LoVo (cell line): ENCODE results near the gene SURF4.

Experiments
- DNase-seq: peaks from one replicate; pipeline ENCODE4 v3.0.0-alpha.2; 2016; ENCODE audit warnings: low spot score

The SURF4 gene

DNA sequence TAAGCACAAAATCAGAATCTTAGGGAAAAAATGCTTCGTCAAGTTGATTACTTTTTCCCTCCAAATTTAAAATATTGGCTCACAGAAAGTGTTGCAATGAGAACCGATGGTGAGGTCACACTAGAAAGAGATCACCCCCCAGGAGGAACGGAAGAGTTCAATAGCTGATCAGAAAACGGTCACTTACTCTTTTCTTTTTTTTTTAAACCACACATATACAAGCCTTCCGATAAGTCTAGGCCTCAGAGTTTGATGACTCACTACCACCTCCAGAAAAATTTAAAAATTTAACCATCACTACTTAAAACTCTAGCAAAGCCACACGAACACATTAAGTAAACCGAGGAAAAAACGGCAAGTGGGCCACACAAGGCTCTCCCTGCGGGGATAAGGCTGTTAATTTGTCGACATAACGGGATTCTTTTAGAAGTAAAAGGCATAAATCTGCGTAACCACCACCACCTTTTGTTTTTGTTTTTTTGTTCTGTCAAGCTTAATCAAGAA is 1.2 kb downstream of the SURF4 start:
- DNase-seq: no peak

- no peak for DNase-seq
These were observed 3.7 kb downstream of the SURF4 start for GRCh38 chr9:133372144-133372543.

- no peak for DNase-seq
These were observed 4.6 kb downstream of the SURF4 start for GRCh38 chr9:133371261-133371711.

- DNase-seq: no peak
These were observed 5.2 kb downstream of the SURF4 start for GRCh38 chr9:133370685-133371084.

DNA sequence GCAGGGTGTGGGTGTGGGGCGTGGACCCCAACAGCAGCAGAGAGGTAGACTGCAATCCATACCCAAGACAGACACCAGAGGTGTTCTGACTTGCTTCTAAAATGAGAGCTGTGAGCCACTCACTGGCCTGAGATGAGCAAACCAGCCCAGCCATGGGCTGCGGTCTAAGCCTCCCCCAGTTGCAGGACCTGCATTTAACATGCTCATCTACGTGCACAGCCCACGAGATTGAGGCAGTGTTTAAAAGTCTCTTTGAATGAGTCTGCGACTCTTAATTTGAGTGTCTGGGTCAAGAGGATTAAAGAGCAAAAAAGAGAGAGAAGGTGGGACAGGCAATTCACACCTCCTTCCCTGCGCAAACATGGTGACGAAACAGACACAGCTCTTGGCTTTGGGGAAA is 5.9 kb downstream of the SURF4 start:
- no peak for DNase-seq

- DNase-seq: no peak
These were observed 6.4 kb downstream of the SURF4 start for GRCh38 chr9:133369422-133369821.

GRCh38 chr9:133368249-133368881 is 7.5 kb downstream of the SURF4 start:
- no peak for DNase-seq

DNA sequence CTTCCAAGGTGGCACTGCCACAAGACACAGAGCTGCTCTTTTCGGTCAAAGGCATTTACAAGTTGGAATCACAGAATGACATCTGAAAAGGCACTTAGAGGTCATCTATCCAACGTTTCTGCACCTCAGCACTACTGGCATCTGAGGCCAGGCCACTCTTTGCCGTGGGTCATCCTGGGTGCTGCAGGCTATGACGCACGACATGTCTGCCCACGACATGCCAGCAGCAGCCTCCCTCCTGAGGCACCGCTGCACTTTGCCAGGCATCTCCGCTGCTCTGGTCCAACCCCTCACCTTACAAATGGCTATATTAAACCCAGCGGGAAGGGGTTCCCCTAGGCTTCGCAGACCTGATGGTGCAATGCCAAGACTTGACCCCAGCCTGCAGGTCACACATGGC is 8.1 kb downstream of the SURF4 start:
- no peak for DNase-seq

DNA sequence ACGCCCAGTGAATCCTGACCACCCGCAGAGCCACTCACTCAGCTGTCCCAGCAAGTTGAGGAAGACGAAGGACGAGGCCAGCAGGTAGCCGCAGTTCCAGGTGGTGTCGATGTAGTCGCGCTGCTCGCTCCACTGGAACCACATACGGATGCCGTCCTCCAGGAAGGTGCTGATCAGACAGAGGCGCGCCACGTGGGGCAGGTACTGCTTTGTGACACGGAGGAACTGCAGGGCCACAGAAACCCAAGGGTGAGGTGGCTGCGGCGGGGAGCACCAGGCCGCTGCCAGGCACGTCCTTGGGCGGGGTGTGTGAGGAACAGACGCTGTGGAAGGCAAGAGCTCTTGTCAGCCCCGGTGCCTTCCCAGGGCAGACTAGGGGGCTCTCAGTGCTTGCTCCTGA is 8.6 kb downstream of the SURF4 start:
- no peak for DNase-seq

DNA sequence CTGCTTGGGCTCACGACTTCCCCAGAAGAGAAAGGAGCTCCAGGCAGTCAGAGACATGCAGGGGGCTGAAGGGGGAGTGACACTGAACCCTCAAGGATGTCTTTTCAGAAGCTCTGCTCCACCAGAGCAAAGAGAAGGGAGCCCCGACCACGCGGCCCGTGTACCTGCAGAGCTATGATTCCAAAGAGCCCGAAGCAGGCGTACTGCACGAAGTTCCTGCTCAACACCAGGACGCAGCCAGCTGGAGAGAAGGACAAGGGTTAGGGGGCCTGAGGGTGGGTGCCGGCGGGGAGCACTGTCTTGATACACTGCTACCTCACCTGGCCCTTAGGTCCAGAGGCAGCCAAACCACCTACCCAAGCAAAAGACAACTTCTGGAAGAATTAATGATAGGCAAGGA is 9.4 kb downstream of the SURF4 start:
- no peak for DNase-seq

- no peak for DNase-seq
These were observed 13.4 kb downstream of the SURF4 start for GRCh38 chr9:133362359-133363044.

DNA sequence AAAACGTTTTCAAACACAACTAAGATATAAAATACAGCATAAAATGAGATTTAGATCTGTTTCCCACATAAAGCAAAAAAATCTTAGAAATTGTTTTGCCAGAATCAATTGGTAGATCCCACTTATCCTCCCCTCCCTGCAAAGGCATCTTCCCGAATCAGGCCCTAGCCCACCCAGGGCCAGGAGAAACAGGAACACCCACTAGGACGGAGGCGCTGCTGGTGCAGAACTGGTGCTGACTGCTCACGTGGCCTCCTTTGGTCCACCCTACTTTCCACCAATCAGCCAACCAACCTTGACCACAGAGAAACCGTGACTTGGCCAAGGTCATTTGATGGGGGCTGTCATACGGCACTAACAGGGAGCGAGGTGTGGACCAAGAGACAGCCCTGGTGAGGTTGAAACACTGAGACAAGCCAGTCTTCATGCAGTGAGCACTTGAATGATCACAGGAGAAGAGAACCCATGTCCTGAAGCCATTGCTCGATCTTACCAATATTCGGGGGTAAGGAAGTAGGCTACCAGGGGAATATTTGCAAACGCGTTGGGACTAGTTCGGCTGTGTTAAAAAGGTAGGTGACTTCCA is 14.3 kb downstream of the SURF4 start:
- DNase-seq: no peak

DNA sequence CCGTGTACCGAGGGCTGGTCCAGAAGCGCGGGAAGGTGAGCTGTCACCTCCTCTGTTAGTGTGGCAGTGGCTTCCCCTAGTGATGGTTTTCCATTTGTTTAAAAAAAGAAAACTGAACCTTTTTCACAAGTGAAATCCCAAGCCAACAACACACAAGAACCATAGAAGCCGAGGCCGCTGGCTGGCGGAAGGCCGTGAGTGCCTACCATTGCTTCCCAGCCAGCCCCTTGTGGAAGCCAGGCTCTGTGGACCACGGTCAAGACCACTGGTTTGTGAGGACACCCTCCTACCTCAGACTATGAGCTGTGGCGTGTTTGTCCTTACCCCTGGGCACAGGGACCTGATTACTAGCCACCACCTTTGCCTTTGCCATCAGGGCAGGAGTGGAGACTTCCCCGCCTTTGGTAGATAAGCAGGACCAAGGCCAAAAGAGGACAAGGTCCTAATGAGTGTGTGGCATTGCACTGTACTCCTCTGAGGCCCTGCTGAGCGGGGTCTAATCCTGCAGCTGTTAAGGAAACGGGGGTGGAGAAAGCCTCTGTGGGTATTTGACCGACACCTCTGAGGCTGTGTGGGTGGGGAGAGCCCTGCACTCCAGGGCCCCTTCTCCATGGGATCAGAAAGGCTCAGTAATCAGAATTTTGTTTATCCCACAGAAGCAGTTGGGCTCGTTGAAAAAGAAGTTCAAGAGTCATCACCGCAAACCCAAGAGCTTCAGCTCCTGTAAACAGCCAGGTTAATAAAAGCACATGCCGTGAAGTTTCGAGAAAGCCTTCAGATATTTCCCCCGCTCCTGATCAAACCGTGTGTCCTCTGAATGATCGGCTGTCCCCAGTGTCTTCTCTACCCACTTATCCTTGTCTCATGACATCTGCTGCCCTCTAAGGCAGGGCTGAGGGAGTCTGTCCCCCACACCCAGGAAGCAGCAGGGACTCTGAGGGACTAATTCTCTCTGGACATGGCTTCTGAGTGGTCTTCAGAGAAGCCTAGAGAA is 15.2 kb downstream of the SURF4 start:
- DNase-seq: no peak

- DNase-seq: no peak
These were observed 16.3 kb downstream of the SURF4 start for GRCh38 chr9:133359399-133360175.

GRCh38 chr9:133357656-133358055 is 18.2 kb downstream of the SURF4 start:
- no peak for DNase-seq

- DNase-seq: peak; percentile 86
These were observed 19.3 kb downstream of the SURF4 start, which contains the start of the genes SURF1 and SURF2 for GRCh38 chr9:133356391-133357091. TSS of gene SURF1 (minus strand) at chr9:133356487. CDS start at chr9:133356453, 34 bp downstream. TSS of gene SURF2 (plus strand) at chr9:133356550. CDS start at chr9:133356593, 43 bp downstream.

GRCh38 chr9:133355881-133356357 is 19.9 kb downstream of the SURF4 start:
- DNase-seq: no peak

DNA sequence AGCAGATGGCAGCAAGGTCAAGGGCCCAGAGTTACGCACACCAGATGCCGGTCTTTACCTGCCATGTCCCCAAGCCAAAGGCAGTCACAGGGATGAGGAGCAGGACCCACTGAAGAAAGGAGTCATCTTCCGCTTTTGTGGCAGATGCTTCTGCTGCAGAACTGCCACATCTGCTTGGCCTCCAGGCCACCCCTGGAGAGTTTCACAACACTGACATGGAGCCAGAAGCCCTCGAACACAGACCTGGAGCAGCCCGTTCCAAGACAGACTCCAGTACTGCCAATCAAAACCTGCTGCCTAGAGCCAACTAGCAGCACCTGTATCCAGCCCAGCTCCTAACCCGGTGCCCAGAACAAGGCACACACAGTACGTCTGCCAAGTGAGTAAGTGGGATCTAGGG is 21.1 kb downstream of the SURF4 start:
- DNase-seq: no peak

GRCh38 chr9:133353548-133353947 is 22.3 kb downstream of the SURF4 start:
- DNase-seq: no peak

DNA sequence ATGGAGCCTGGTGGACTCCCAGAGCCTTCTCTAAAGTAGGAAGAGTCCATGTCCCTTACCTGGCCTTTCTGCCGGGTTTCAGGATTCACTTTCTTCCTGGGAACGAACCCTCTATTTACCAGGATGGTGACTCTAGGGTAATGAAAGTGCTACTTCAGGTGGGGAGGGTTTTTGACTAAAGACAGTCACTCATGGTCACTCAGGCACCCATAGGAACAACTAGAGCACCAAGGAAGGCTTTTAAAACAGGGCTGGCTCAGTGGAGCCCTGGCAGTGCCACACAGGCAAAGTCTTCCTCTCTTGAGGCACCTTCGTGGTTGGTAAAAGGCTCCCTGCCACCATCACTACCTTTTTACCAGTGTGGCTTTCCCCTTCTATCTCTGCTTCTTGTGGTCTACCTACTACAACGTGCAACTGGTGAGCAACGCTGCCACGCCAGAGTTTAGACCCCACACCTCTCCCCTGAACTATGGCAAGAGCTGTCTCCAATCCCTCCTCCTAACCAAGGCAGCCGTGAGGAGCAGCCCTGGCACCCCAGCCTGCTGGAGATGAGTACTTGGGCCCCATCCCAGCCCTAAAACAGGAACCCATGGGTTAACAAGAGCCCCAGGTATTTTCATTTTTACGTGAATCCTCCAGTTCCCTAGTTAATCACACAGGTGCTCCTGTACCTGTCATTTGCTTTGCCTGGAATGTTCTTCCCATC is 23.1 kb downstream of the SURF4 start:
- no peak for DNase-seq
